ENCODE measurements around the gene ETV3L. TPM values are rescaled to one million over a fixed set of nuclear protein-coding genes. Genes with fewer than 3 reads are reported as not detected.
"Not testable (repeated sequence)": the region's sequence is repeated elsewhere in the genome, so short reads cannot be mapped to it uniquely, and the experiment has no call there.

The ETV3L gene
- total RNA-seq, 3 donors from 2014 or later (not counting 1 experiment from before 2014, with no cell fraction given), result not detected

DNA sequence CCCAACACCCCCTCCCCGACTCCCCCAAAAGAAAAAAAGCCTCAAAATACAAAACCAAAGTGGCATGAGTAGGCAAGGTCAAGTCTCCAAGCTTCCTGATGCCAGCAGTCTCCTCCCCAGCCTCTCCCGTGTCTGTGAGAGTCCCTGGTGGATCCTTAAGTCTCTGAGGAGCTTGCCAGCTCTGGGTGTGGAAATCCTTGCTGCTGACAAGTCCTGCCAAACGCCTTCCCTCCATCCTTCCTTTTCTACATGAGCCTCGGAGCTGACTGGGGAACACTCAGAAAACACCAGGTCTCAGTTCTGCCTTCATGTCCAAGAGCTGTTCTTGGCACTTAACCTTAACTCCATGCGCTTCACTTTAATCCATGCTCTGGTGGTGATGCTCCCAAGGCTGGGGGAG lies 3.7 kb upstream of the ETV3L start:
- H3K27me3 Mint-ChIP-seq (ENCODE audit: low read depth in 2 of 2), result peaks cover 23 to 28% of the 10 kb centered on the region in 2 donors
- no peaks in the 10 kb centered on the region for H3K36me3 Mint-ChIP-seq
- H3K27ac Mint-ChIP-seq, result no peak overlapping the region
- DNase-seq (no peak), ATAC-seq (no peak)
- no peaks in the 10 kb centered on the region for H3K9me3 Mint-ChIP-seq
- H3K27me3 ChIP-seq (ENCODE audit: control insufficient read depth, insufficient read depth, low read length), result peaks cover 13% of the 10 kb centered on the region
- H3K4me1 ChIP-seq (ENCODE audit: control insufficient read depth, insufficient read depth, low read length), result peaks cover 17% of the 10 kb centered on the region
- TF ChIP-seq, protein P1, sequence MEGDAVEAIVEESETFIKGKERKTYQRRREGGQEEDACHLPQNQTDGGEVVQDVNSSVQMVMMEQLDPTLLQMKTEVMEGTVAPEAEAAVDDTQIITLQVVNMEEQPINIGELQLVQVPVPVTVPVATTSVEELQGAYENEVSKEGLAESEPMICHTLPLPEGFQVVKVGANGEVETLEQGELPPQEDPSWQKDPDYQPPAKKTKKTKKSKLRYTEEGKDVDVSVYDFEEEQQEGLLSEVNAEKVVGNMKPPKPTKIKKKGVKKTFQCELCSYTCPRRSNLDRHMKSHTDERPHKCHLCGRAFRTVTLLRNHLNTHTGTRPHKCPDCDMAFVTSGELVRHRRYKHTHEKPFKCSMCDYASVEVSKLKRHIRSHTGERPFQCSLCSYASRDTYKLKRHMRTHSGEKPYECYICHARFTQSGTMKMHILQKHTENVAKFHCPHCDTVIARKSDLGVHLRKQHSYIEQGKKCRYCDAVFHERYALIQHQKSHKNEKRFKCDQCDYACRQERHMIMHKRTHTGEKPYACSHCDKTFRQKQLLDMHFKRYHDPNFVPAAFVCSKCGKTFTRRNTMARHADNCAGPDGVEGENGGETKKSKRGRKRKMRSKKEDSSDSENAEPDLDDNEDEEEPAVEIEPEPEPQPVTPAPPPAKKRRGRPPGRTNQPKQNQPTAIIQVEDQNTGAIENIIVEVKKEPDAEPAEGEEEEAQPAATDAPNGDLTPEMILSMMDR (IDR thresholded peaks at IDR 0.05), result no peak
- H3K4me3 Mint-ChIP-seq, result no peak overlapping the region
- no peak overlapping the region for H3K27ac ChIP-seq (ENCODE audit: low read length)
- intact Hi-C loops (cut with micrococcal nuclease), result no loop called here
- no peak overlapping the region for H3K4me3 ChIP-seq (ENCODE audit: low read length)
- no peaks in the 10 kb centered on the region for H3K4me1 Mint-ChIP-seq
- no peaks in the 10 kb centered on the region for H3K9me3 ChIP-seq (ENCODE audit: control insufficient read depth, insufficient read depth, low read length)
- 76% methylated on average over 5 of the region's 5 CpGs for WGBS (ENCODE audit: insufficient coverage)
- H3K36me3 ChIP-seq (ENCODE audit: control insufficient read depth, insufficient read depth, low read length), result no peaks in the 10 kb centered on the region

DNA sequence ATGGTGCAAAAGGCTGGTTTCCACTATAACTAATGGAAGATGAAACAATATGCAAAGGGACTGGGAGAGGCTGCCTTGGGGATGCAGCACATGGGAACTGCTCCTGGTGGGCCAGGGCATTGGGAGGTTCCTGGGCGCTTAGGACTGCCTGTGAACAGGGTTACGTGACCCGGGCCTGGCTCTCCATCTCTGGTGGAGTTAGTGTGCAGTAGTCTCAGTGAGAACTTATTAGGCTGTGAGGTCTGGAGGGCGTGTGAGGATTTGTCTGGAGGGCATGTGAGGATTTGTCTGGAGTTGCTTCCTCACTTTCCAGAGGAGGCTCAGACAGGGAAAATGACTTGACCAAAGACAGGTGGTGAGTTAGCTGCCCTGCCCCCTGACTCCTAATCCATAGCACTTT lies 1.5 kb upstream of the ETV3L start:
- Histone ChIP-seq H3K4me3 (ENCODE audit: low read length) (no peak overlapping the region), H3K9me3 (ENCODE audit: control insufficient read depth, insufficient read depth, low read length) (no peaks in the 10 kb centered on the region), H3K36me3 (ENCODE audit: control insufficient read depth, insufficient read depth, low read length) (no peaks in the 10 kb centered on the region), H3K27ac (ENCODE audit: low read length) (no peak overlapping the region), H3K27me3 (ENCODE audit: control insufficient read depth, insufficient read depth, low read length) (no peaks in the 10 kb centered on the region), H3K4me1 (ENCODE audit: control insufficient read depth, insufficient read depth, low read length) (peaks cover 5% of the 10 kb centered on the region)
- Mint-ChIP-seq H3K4me3 (no peak overlapping the region), H3K27ac (no peak overlapping the region), H3K27me3 (ENCODE audit: low read depth in 2 of 2) (peaks cover 7 to 18% of the 10 kb centered on the region in 2 donors), H3K36me3 (no peaks in the 10 kb centered on the region), H3K9me3 (no peaks in the 10 kb centered on the region), H3K4me1 (no peaks in the 10 kb centered on the region)
- TF ChIP-seq, protein P1 (IDR thresholded peaks at IDR 0.05), result no peak
- DNase-seq, result no peak
- ATAC-seq, result no peak
- intact Hi-C loops (cut with micrococcal nuclease), result no loop called here
- WGBS (ENCODE audit: insufficient coverage), result 80% methylated on average over 4 of the region's 4 CpGs

DNA sequence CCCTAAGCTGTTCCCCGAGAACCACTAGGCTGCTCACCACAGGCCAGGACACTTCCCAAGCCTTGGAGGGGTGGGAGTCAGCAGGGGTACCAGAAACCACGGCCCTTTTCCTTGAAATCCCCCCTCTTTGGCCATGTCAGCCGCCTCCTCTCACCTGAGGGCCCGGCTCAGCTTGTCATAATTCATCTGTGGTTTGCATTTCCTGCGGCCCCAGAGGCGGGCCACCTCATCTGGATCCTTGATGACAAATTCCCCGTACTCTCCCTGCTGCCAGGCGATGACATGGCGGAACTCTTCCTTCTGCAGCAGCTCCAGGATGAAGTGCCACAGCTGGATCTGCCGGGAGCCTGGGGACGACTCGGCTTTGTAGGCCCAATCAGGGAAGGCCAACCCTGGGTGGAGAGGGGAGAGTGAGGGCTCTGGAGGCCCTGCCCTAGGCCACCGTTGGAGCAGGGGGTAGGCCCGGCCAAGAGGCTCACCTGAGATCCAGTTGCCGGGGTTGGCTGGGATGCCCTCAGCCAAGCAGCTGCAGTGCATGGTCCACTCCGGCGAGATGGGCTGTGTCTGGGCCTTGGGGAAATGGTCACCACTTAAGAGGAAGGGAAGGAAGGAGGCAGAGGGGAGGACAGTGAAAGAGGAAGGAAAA lies 498 bp downstream of the ETV3L start:
- H3K27ac ChIP-seq (ENCODE audit: low read length); H3K4me3 Mint-ChIP-seq; H3K36me3 Mint-ChIP-seq; H3K4me3 ChIP-seq (ENCODE audit: low read length); H3K36me3 ChIP-seq (ENCODE audit: control insufficient read depth, insufficient read depth, low read length); ATAC-seq; H3K27ac Mint-ChIP-seq; H3K9me3 Mint-ChIP-seq; H3K9me3 ChIP-seq (ENCODE audit: control insufficient read depth, insufficient read depth, low read length); DNase-seq; H3K4me1 Mint-ChIP-seq; H3K4me1 ChIP-seq (ENCODE audit: control insufficient read depth, insufficient read depth, low read length); intact Hi-C loops (cut with micrococcal nuclease); H3K27me3 ChIP-seq (ENCODE audit: control insufficient read depth, insufficient read depth, low read length): not testable (repeated sequence)
- H3K27me3 Mint-ChIP-seq (ENCODE audit: low read depth in 2 of 2), result peaks cover 7 to 13% of the 10 kb centered on the region in 2 donors
- 75% methylated on average over 13 of the region's 17 CpGs for WGBS (ENCODE audit: insufficient coverage)

DNA sequence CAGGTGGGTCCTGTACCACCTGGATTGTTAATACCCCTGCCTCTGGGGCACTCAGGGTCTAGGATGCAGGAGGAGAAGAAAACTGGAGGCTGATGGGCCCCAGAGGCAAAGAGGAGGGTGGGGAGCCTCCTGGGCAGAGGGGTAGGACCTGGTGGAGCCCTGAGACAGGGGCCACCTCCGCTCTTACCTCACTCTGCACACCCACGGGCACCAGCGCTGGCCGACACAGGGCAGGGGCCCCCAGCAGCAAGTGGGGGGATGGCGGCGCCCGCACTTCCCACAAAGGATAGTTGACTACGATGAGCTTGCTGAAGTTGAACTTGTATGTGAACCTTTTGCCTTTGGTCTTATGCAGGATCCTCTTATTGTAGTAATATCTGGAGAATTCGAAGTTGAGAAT lies 1.1 kb downstream of the ETV3L start:
- WGBS (ENCODE audit: insufficient coverage), result 87% methylated on average over 9 of the region's 9 CpGs
- H3K9me3 Mint-ChIP-seq, result no peaks in the 10 kb centered on the region
- H3K4me3 Mint-ChIP-seq, result no peak overlapping the region
- H3K36me3 ChIP-seq (ENCODE audit: control insufficient read depth, insufficient read depth, low read length), result no peaks in the 10 kb centered on the region
- H3K27me3 ChIP-seq (ENCODE audit: control insufficient read depth, insufficient read depth, low read length), result no peaks in the 10 kb centered on the region
- H3K27ac Mint-ChIP-seq, result no peak overlapping the region
- ATAC-seq, result no peak
- H3K27me3 Mint-ChIP-seq (ENCODE audit: low read depth in 2 of 2), result peaks cover 7 to 12% of the 10 kb centered on the region in 2 donors
- no peaks in the 10 kb centered on the region for H3K4me1 Mint-ChIP-seq
- H3K27ac ChIP-seq (ENCODE audit: low read length), result no peak overlapping the region
- no peak overlapping the region for H3K4me3 ChIP-seq (ENCODE audit: low read length)
- intact Hi-C loops (cut with micrococcal nuclease), result no loop called here
- no peaks in the 10 kb centered on the region for H3K9me3 ChIP-seq (ENCODE audit: control insufficient read depth, insufficient read depth, low read length)
- H3K36me3 Mint-ChIP-seq, result no peaks in the 10 kb centered on the region
- no peak for DNase-seq
- H3K4me1 ChIP-seq (ENCODE audit: control insufficient read depth, insufficient read depth, low read length), result peaks cover 3% of the 10 kb centered on the region
- TF ChIP-seq, protein P1 (IDR thresholded peaks at IDR 0.05), result no peak
